ENCODE results near the gene CD300LG.

CD300LG gene

DNA sequence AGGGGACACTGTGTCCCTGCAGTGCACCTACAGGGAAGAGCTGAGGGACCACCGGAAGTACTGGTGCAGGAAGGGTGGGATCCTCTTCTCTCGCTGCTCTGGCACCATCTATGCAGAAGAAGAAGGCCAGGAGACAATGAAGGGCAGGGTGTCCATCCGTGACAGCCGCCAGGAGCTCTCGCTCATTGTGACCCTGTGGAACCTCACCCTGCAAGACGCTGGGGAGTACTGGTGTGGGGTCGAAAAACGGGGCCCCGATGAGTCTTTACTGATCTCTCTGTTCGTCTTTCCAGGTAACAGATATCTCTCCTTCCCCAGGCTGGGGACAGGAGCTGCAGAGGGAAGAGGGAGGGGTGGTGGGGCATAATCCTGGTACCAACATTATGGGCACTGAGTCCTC, 1.6 kb downstream of the CD300LG start:
- no peak for DNase-seq (ENCODE audit: low read depth)
- no peak overlapping the region for H3K4me3 ChIP-seq (ENCODE audit: low read depth, low read length)
- TF ChIP-seq, protein P1, sequence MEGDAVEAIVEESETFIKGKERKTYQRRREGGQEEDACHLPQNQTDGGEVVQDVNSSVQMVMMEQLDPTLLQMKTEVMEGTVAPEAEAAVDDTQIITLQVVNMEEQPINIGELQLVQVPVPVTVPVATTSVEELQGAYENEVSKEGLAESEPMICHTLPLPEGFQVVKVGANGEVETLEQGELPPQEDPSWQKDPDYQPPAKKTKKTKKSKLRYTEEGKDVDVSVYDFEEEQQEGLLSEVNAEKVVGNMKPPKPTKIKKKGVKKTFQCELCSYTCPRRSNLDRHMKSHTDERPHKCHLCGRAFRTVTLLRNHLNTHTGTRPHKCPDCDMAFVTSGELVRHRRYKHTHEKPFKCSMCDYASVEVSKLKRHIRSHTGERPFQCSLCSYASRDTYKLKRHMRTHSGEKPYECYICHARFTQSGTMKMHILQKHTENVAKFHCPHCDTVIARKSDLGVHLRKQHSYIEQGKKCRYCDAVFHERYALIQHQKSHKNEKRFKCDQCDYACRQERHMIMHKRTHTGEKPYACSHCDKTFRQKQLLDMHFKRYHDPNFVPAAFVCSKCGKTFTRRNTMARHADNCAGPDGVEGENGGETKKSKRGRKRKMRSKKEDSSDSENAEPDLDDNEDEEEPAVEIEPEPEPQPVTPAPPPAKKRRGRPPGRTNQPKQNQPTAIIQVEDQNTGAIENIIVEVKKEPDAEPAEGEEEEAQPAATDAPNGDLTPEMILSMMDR (IDR thresholded peaks at IDR 0.05; ENCODE audit: control insufficient read depth, extremely low read depth, insufficient read depth) = no peak

DNA sequence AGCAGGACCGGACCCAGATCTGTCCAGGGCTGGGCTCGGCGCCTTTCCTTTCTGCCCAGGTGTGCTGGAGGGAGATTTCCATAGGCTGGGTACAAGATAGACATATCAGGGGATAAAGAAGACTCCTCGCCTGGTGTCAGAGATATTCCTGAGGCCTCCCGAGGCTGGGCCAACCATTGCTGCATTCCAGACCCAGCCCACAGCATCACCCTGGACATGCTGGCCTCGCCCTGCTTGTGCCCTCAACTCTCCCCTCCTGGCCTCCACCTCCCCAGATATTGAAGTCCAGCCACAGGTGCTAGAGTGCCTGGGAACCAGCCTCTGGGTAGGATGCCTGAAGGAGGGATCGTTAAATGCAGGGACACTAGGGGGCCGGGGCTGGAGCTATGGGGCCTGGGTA, 2.1 kb downstream of the CD300LG start:
- DNase-seq (ENCODE audit: low read depth) = no peak
- TF ChIP-seq, protein P1 (IDR thresholded peaks at IDR 0.05; ENCODE audit: control insufficient read depth, extremely low read depth, insufficient read depth) = no peak
- H3K4me3 ChIP-seq (ENCODE audit: low read depth, low read length) = no peak overlapping the region

DNA sequence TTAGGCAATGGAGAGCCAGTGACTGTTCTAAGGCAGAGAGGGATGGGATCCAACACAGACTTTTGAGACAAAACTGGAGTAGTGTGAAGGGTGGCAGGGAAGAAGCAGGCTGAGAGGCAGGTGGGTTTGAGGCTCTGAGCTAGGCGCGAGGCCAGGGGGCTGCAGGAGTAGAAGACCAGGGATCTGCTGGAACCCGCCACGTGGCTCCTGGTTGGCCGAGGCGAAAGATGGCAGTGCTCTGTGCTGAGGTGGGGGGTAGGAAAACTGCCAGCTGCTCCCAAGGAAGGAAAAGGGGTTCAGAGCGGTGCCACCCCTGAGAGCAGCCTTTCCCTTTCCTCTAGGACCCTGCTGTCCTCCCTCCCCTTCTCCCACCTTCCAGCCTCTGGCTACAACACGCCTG, 5.6 kb downstream of the CD300LG start:
- TF ChIP-seq, protein P1 (IDR thresholded peaks at IDR 0.05; ENCODE audit: control insufficient read depth, extremely low read depth, insufficient read depth) = no peak
- no peak overlapping the region for H3K4me3 ChIP-seq (ENCODE audit: low read depth, low read length)
- no peak for DNase-seq (ENCODE audit: low read depth)

DNA sequence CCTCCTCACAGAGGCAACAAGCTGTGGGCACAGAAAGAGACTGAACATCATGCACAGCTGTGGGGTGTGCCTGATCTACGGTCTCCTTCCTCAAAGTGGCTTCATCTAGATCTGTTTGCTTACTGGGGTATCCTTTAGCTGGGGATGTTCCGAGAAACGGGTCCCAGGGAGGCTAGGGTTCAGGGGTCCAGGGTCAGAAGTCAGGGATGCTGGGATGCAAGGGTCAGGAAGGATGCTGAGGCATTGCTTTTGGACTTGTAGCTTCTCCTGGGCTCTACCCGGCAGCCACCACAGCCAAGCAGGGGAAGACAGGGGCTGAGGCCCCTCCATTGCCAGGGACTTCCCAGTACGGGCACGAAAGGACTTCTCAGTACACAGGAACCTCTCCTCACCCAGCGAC, 6.6 kb downstream of the CD300LG start:
- TF ChIP-seq, protein P1 (IDR thresholded peaks at IDR 0.05; ENCODE audit: control insufficient read depth, extremely low read depth, insufficient read depth) = no peak
- no peak overlapping the region for H3K4me3 ChIP-seq (ENCODE audit: low read depth, low read length)
- no peak for DNase-seq (ENCODE audit: low read depth)

DNA sequence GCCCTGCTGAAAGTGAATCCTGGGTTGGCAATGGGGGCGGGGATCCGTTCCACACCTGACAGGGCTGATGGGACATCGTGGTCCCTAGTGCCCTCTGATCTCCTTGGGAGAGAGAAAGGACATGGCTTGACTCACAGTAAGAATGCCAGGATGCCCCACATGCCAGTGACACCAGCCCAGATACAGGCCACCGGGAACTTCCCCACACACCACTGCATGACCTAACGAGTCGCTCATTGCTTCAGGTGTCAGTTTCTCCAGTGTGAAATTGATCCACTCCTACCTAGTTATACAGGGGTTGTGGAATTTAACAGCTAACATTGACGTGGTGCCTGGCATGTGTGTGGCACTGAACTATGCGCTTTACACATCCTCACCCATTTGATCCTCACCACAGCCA, 7.5 kb downstream of the CD300LG start:
- DNase-seq (ENCODE audit: low read depth) = no peak
- TF ChIP-seq, protein P1 (IDR thresholded peaks at IDR 0.05; ENCODE audit: control insufficient read depth, extremely low read depth, insufficient read depth) = no peak
- no peak overlapping the region for H3K4me3 ChIP-seq (ENCODE audit: low read depth, low read length)

DNA sequence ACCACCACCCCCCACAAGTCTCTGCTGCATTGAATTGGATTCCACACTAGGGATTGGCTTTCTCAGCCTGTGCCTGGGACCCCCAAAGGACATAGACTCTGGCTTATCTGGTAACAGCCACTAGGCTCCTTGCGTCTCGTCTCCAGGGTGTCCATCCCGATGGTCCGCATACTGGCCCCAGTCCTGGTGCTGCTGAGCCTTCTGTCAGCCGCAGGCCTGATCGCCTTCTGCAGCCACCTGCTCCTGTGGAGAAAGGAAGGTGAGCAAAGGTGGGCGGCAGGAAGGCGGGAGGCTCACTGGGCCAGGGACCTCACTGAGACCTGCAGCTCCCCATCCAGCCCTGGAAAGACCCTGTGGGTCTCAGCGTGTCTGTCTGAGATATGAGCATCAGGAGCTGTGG, 8.1 kb downstream of the CD300LG start:
- no peak overlapping the region for H3K4me3 ChIP-seq (ENCODE audit: low read depth, low read length)
- DNase-seq (ENCODE audit: low read depth) = no peak
- TF ChIP-seq, protein P1 (IDR thresholded peaks at IDR 0.05; ENCODE audit: control insufficient read depth, extremely low read depth, insufficient read depth) = no peak

DNA sequence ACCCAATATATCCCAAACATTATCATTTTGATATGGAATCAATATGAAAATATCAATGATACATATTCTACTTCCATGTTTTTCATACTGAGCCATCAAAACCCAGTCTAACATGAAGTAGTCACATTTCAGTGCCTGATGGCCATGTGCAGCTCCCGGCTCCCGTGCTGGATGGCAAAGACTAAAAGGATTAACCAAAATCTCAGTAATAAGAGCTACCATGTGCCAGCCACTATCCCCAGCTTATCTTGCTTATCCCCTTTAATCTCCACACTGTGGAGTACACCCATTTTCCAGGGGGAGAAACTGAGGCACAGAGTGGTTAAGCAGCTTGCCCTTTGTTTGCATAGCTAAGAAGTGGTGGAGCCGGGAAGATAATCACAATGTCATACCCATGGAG, 9.2 kb downstream of the CD300LG start:
- no peak overlapping the region for H3K4me3 ChIP-seq (ENCODE audit: low read depth, low read length)
- no peak for DNase-seq (ENCODE audit: low read depth)
- TF ChIP-seq, protein P1 (IDR thresholded peaks at IDR 0.05; ENCODE audit: control insufficient read depth, extremely low read depth, insufficient read depth) = no peak

All from LNCaP clone FGC (cell line).